Head of caudate nucleus (tissue), 42 donors: Measurements from ENCODE around the gene SORCS1.

Source experiments
- DNase-seq, 42 donors: peaks; one replicate each; pipeline versions ENCODE4 v3.0.0 to v3.0.0-alpha.2; 2020 to 2021; ENCODE audit warnings: mixed read lengths in 7 of 42
- intact Hi-C: fragments of 100-400 bp; cut with DNase I; formaldehyde crosslinking; loops from one replicate; pipeline ENCODE4 v1.15.0; 2022

The SORCS1 gene

GRCh38 chr10:106815427-106816043 lies 349.0 kb downstream of the SORCS1 start:
- intact Hi-C loops, result no loop called here
- DNase-seq, result no peak

GRCh38 chr10:106804992-106805582 lies 359.4 kb downstream of the SORCS1 start:
- no peak for DNase-seq
- intact Hi-C loops, result no loop called here

- intact Hi-C loops, result no loop called here
- DNase-seq, result no peak
Measured at GRCh38 chr10:106802949-106803348, 361.6 kb downstream of the SORCS1 start.

GRCh38 chr10:106799776-106800175 lies 364.7 kb downstream of the SORCS1 start:
- intact Hi-C loops, result no loop called here

GRCh38 chr10:106795619-106796018 lies 368.9 kb downstream of the SORCS1 start:
- DNase-seq, result peak; percentile 14 to 76 (median 52)
- intact Hi-C loops, result no loop called here

More at GRCh38 chr10:106799776-106800175, 364.7 kb downstream of the SORCS1 start:
- DNase-seq, result no peak

- intact Hi-C loops, result no loop called here
- DNase-seq, result no peak
Measured at GRCh38 chr10:106793617-106794016, 370.9 kb downstream of the SORCS1 start.

GRCh38 chr10:106789623-106790022 lies 374.9 kb downstream of the SORCS1 start:
- no peak for DNase-seq
- intact Hi-C loops, result no loop called here

GRCh38 chr10:106788982-106789381 lies 375.5 kb downstream of the SORCS1 start:
- no peak for DNase-seq
- intact Hi-C loops, result no loop called here

- DNase-seq, result no peak
- intact Hi-C loops, result no loop called here
Measured at GRCh38 chr10:106785528-106785927, 379.0 kb downstream of the SORCS1 start.

GRCh38 chr10:106780632-106781031 lies 383.9 kb downstream of the SORCS1 start:
- intact Hi-C loops, result no loop called here
- no peak for DNase-seq

GRCh38 chr10:106777841-106778240 lies 386.7 kb downstream of the SORCS1 start:
- DNase-seq, result no peak
- intact Hi-C loops, result no loop called here

- intact Hi-C loops, result no loop called here
- DNase-seq, result no peak
Measured at GRCh38 chr10:106775127-106775526, 389.4 kb downstream of the SORCS1 start.

- intact Hi-C loops, result no loop called here
- DNase-seq, result no peak
Measured at GRCh38 chr10:106772957-106773356, 391.5 kb downstream of the SORCS1 start.

GRCh38 chr10:106771154-106771553 lies 393.4 kb downstream of the SORCS1 start:
- DNase-seq, result no peak

GRCh38 chr10:106768204-106768603 lies 396.3 kb downstream of the SORCS1 start:
- DNase-seq, result no peak
- intact Hi-C loops, result no loop called here

More at GRCh38 chr10:106771154-106771553, 393.4 kb downstream of the SORCS1 start:
- intact Hi-C loops, result no loop called here

- intact Hi-C loops, result no loop called here
- DNase-seq, result no peak
Measured at GRCh38 chr10:106765928-106766327, 398.6 kb downstream of the SORCS1 start.

- intact Hi-C loops, result no loop called here
- no peak for DNase-seq
Measured at GRCh38 chr10:106765241-106765754, 399.2 kb downstream of the SORCS1 start.

GRCh38 chr10:106764360-106764759 lies 400.1 kb downstream of the SORCS1 start:
- DNase-seq, result no peak
- intact Hi-C loops, result no loop called here

- no peak for DNase-seq
- intact Hi-C loops, result no loop called here
Measured at GRCh38 chr10:106761906-106762305, 402.6 kb downstream of the SORCS1 start.

- no peak for DNase-seq
- intact Hi-C loops, result no loop called here
Measured at GRCh38 chr10:106757521-106757920, 407.0 kb downstream of the SORCS1 start.

- no peak for DNase-seq
- intact Hi-C loops, result no loop called here
Measured at GRCh38 chr10:106751091-106751490, 413.4 kb downstream of the SORCS1 start.
